Subcutaneous adipose tissue (tissue), 4 donors: ENCODE measurements around the gene CHCHD10. TPM values are rescaled to one million over a fixed set of nuclear protein-coding genes. Genes with fewer than 3 reads are reported as not detected.

ENCODE experiments used
- total RNA-seq, 4 donors: library from RNA; depleted of rRNA; stranded (reverse); fragments of >200 nt; gene quantifications; one replicate each; pipeline ENCODE4 v1.1.0, GENCODE V29; 2016
- TF ChIP-seq, protein P1 (sequence below): fragments of 450-650 bp; IDR thresholded peaks from one replicate; pipeline ENCODE4 v1.5.1; 2016; ENCODE audit warnings: low read depth, mild to moderate bottlenecking, control low read depth, antibody characterized with exemption, moderate library complexity

CHCHD10 gene
- total RNA-seq, 4 donors from 2014 or later, result 9.3 to 84.6 (median 26.6) TPM

DNA sequence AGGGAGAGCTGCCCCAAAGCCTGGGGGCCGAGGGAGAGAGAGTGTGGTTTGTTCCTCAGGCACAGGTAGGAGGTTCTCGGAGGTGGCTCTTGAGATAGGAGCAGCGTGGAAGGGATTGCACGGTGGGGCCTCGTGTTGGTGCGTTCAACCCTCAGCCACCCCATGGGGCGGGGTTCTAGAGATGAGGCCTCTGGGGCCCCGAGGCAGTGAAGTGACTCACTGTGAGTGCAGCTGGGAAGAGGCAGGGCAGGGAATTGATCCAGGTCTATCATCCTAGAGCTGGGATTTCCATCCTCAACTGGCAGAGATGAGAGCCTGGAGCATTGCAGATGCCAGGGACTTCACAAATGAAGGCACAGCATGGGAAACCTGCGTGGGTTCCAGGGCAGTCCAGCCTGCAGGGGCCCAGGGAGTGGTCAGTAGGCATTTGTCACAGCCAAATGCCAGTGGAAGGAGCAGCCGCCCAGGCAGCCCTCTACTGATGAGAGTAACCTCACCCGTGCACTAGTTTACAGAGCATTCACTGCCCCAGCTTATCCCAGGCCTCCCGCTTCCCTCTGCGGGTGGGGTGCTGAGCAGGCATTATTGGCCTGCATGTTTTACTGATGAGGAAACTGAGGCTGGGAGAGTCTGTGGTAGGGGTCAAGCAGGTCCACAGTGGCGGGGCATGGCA lies 13.9 kb upstream of the CHCHD10 start:
- TF ChIP-seq, protein P1, sequence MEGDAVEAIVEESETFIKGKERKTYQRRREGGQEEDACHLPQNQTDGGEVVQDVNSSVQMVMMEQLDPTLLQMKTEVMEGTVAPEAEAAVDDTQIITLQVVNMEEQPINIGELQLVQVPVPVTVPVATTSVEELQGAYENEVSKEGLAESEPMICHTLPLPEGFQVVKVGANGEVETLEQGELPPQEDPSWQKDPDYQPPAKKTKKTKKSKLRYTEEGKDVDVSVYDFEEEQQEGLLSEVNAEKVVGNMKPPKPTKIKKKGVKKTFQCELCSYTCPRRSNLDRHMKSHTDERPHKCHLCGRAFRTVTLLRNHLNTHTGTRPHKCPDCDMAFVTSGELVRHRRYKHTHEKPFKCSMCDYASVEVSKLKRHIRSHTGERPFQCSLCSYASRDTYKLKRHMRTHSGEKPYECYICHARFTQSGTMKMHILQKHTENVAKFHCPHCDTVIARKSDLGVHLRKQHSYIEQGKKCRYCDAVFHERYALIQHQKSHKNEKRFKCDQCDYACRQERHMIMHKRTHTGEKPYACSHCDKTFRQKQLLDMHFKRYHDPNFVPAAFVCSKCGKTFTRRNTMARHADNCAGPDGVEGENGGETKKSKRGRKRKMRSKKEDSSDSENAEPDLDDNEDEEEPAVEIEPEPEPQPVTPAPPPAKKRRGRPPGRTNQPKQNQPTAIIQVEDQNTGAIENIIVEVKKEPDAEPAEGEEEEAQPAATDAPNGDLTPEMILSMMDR, result no peak

DNA sequence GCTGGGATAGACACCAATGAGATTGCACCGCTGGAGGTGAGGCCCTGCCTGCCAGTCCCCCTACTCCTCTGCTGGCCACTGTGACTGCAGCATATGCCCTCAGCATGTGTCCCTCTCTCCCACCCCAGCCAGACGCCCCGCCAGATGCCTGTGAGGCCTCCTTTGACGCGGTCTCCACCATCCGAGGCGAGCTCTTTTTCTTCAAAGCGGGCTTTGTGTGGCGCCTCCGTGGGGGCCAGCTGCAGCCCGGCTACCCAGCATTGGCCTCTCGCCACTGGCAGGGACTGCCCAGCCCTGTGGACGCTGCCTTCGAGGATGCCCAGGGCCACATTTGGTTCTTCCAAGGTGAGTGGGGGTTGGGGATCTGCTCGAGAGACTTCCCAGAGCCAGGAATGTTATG lies 13.3 kb upstream of the CHCHD10 start:
- TF ChIP-seq, protein P1, result no peak

DNA sequence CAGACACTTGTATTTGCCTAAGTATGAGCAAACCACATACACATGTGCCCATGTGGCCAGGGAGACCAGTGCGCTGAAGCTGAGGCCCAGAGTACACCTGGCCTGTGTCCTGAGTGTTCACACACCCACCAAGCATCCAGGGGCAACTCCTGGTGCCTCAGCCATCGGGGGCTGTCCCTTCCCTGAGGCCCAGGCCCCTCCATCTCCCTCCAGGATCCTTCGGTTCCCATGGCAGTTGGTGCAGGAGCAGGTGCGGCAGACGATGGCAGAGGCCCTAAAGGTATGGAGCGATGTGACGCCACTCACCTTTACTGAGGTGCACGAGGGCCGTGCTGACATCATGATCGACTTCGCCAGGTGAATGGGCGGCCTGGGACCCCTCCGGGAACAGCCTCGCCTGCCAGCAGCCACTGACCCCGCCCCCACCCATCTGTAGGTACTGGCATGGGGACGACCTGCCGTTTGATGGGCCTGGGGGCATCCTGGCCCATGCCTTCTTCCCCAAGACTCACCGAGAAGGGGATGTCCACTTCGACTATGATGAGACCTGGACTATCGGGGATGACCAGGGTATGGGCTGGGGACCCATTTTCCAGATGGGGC lies 12.5 kb upstream of the CHCHD10 start:
- TF ChIP-seq, protein P1, result no peak

DNA sequence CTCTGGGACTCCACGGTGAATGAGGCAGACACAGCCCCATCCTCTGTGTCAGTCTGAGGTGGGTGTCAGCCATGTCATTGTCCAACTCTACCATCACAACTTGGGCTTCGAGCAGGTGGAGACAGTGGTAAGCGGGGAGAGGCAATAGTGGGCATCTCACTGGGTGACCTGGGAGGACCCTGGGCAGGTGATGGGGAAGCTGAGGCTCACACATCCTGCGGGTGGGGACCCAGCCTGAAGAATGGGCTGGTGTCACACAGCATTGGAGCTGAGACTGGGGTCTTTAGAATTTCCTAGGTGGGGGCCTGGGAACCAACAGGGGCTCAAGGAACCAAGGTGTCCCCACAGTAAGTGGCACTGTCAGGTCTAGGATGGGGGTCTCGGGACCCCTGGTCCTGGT lies 12.0 kb upstream of the CHCHD10 start:
- TF ChIP-seq, protein P1, result no peak

DNA sequence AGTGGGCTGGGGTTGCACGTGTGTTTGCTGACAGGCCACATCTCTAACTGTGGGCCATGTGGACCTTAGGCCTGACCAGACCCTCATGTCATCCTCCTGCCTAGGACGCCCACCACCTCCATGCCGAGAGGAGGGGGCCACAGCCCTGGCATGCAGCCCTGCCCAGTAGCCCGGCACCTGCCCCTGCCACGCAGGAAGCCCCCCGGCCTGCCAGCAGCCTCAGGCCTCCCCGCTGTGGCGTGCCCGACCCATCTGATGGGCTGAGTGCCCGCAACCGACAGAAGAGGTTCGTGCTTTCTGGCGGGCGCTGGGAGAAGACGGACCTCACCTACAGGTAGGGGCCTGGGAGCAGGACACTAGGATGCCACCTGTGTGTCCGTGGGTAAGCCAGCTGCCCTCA lies 11.3 kb upstream of the CHCHD10 start:
- TF ChIP-seq, protein P1, result no peak

DNA sequence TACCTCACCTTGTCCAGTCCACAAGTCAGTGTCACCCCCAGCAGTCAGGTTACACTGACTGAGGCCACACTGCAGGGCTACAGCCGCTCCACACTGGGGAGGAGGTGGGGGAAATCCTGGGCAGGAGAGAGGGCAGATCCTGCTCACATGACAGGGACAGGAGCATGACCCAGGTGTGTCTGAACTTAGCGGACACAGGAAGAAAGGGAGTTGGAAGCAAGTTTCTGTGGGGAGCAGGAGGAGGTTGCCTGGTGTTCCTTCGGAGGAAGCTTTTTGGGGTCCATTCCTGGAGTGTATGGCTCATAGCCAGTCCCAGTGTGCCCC lies 10.8 kb upstream of the CHCHD10 start:
- TF ChIP-seq, protein P1, result no peak

DNA sequence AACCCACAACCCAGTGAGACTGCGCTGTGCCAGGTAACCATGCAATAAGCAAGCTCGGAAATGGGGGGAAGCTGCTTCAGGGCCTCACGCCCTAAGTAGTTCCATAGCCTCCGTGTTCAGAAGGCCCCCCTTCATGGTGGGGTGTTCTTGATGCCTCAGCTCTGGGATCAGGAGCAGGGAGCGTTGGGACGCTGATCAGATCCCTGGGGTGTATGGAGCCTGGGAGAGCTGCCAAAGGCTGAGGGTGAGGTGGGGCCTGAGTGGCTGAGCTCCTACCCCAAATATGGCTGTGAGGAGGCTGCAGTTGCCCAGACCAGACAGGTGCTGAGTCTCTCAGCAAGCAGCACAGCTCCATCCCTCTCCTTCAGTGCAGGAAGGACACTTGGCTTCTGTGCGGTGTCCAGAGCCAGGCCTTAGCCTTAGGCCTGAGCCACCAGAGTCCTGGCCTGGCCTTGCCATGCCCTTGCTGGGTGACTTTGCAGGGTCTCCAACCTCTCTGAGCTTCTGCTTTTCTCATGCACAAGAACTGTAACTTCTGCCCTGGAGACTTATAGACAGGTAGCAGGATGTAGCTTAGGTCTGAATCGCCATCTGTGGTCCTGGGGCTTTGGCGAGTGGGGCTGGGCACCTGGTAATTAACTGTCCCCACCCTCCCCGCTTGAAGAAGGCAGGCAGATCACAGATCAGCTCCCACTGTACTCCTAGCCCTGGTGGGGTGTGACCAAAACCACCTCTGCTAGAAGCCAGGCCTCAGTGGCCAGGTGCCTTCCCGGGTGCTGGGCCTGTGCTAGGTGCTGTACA lies 10.2 kb upstream of the CHCHD10 start:
- TF ChIP-seq, protein P1, result no peak
